HFFc6 (cell line): ENCODE data around the gene FAAH. TPM values are rescaled to one million over a fixed set of nuclear protein-coding genes. Genes with fewer than 3 reads are reported as not detected.

ENCODE experiments used
- DNase-seq: peaks from one replicate; pipeline ENCODE4 v3.0.0-alpha.2; 2018
- H3K27ac Mint-ChIP-seq: 2 replicates; pipeline ENCODE4 v1.8.0; 2020; ENCODE audit warnings: mild to moderate bottlenecking, mixed read lengths
- H3K27me3 Mint-ChIP-seq: 2 replicates; pipeline ENCODE4 v1.8.0; 2021; ENCODE audit warnings: mild to moderate bottlenecking, moderate library complexity, mixed read lengths; ENCODE audit not compliant: insufficient read depth
- H3K36me3 Mint-ChIP-seq: 2 replicates; pipeline ENCODE4 v1.8.0; 2021; ENCODE audit warnings: low read depth, mixed read lengths
- H3K4me1 Mint-ChIP-seq: 2 replicates; pipeline ENCODE4 v1.8.0; 2020; ENCODE audit warnings: low read depth, mixed read lengths
- H3K4me3 Mint-ChIP-seq: 2 replicates; pipeline ENCODE4 v1.8.0; 2020; ENCODE audit warnings: mild to moderate bottlenecking, moderate library complexity, mixed read lengths
- H3K9me3 Mint-ChIP-seq: 2 replicates; pipeline ENCODE4 v1.8.0; 2020; ENCODE audit warnings: mild to moderate bottlenecking, mixed read lengths
- CTCF ChIP-seq: fragments of 200-600 bp; sonication (generic); IDR thresholded peaks from 2 replicates; pipeline ENCODE4 v1.5.0; 2021; ENCODE audit warnings: antibody characterized with exemption, mild to moderate bottlenecking
- total RNA-seq, 6 experiments: library from RNA; stranded (reverse); fragmentation: NEBNext Ultra II Directional; extraction: Animal tissue kit (Norgen Biotek cat#: 25700); gene quantifications; 2 replicates in 1 of 6; 3 replicates in 5 of 6; pipeline ENCODE4 v1.2.3, GENCODE V29; 2021

FAAH gene
- total RNA-seq, 6 experiments from 2014 or later: 0.17 to 0.75 (median 0.21) TPM

GRCh38 chr1:46415514-46415913 is 21.4 kb downstream of the FAAH start:
- H3K27ac Mint-ChIP-seq: no peak overlapping the region
- no peaks in the 10 kb centered on the region for H3K36me3 Mint-ChIP-seq
- H3K9me3 Mint-ChIP-seq: no peaks in the 10 kb centered on the region
- TF ChIP-seq CTCF: no peak
- peaks cover 48% of the 10 kb centered on the region for H3K27me3 Mint-ChIP-seq
- no peak overlapping the region for H3K4me3 Mint-ChIP-seq
- no peak for DNase-seq
- peaks cover 8% of the 10 kb centered on the region for H3K4me1 Mint-ChIP-seq

GRCh38 chr1:46418976-46419375 is 24.9 kb downstream of the FAAH start:
- Mint-ChIP-seq H3K4me1 (peaks cover 9% of the 10 kb centered on the region), H3K36me3 (no peaks in the 10 kb centered on the region), H3K27ac (no peak overlapping the region), H3K9me3 (no peaks in the 10 kb centered on the region), H3K27me3 (peaks cover 64% of the 10 kb centered on the region), H3K4me3 (no peak overlapping the region)
- no peak for DNase-seq
- TF ChIP-seq CTCF: no peak

GRCh38 chr1:46420533-46420915 is 26.4 kb downstream of the FAAH start:
- Mint-ChIP-seq H3K4me1 (peaks cover 9% of the 10 kb centered on the region), H3K27ac (no peak overlapping the region), H3K36me3 (no peaks in the 10 kb centered on the region), H3K27me3 (peaks cover 55% of the 10 kb centered on the region), H3K4me3 (no peak overlapping the region), H3K9me3 (no peaks in the 10 kb centered on the region)
- no peak for TF ChIP-seq CTCF
- no peak for DNase-seq

DNA sequence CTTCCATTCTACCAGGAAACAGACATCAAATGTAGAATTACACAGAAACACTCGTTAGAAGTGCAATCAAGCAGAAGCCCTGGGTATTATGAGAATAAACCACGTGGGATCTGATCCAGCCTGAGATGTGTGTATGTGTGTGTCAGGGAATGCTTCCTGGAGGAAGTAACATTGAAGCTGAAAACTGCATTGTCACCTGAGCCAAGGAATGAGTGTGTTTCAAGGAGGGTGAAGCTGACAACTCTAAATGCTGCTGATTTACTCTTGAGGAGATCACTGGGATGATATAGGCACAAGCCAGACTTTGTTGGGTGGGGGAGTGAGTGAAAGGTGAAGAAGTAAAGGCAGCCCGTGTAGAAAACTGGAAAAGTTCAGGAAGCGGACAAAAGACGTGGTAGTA is 27.6 kb downstream of the FAAH start:
- Mint-ChIP-seq H3K4me3 (no peak overlapping the region), H3K4me1 (peaks cover 9% of the 10 kb centered on the region), H3K36me3 (no peaks in the 10 kb centered on the region), H3K27ac (no peak overlapping the region), H3K9me3 (no peaks in the 10 kb centered on the region), H3K27me3 (peaks cover 54% of the 10 kb centered on the region)
- DNase-seq: no peak
- no peak for TF ChIP-seq CTCF

DNA sequence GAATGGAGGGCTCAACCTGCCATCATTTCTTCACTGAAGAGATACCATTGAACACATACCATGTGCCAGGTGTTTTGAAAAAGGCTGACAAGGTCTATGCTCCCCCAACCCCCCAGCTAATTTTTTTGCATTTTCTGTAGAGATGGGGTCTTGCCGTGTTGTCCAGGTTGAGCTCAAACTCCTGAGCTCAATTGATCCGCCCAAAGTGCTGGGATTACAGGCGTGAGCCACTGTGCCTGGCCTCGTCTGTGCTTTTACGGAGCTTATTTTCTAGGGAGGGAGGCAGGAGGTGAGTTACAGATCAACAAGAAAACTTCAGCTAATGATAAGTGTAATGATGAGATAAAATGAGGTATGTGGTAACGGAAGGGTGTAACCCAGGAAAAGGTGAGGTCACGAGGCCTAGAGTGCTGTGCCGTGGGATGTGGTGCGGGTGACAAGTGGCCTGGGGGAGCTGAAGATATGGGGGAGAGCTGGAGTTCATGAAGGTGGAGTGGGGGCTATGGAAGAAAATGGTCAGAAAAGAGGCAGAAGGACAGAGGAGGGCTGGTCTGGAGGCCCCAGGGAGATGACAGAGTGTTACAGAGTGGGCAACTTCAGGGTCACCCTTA is 28.2 kb downstream of the FAAH start:
- no peak overlapping the region for H3K27ac Mint-ChIP-seq
- H3K36me3 Mint-ChIP-seq: no peaks in the 10 kb centered on the region
- TF ChIP-seq CTCF: no peak
- peaks cover 9% of the 10 kb centered on the region for H3K4me1 Mint-ChIP-seq
- H3K4me3 Mint-ChIP-seq: no peak overlapping the region
- no peak for DNase-seq
- no peaks in the 10 kb centered on the region for H3K9me3 Mint-ChIP-seq
- peaks cover 56% of the 10 kb centered on the region for H3K27me3 Mint-ChIP-seq
